LNCAP (cell line): Measurements from ENCODE around the gene ATG2B.

Experiments used
- TF ChIP-seq, protein P1 (sequence below): fragments of 450-650 bp; IDR thresholded peaks from 2 replicates; pipeline ENCODE4 v1.5.1; 2017; ENCODE audit warnings: mild to moderate bottlenecking

The ATG2B gene

DNA sequence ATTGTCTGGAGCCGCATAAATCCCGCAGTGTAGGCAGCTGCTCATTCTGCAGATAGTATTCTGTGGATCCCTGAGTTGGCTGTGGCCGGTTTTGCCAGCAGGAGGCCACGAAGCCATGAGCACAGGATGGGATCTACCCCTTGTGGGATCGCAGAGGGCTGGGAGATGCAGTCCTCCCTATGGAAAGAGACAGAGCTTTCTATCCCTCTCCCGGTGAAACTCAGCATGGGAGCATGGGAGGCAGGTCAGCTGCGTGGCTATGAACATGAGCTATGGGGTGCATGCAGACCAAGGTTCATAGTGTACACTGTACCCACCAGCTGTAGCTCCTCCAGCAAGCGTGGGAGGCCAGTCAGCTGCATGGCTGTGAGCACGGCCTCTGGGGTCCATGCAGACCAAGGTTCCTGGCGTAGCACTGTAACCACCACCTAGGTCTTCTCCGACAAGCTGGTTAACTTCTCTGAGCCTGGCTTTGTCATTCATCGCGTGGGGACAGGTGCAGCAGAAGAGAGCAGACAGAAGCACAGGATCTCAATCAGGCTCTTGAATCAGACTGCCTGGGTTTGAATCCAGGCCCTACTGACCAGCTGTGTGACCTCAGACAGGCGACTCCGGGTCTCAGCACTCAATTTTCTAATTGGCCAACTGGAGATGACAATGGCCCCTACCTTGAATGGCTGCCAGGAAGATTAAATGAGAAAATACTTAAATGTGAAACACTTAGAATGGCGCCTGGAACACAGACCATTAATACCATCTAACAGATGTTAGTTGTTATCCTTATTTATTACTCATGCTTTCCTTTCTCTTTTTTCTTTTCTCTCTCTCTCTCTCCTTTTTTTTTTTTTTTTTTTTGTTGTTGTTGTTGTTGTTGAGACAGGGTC, 101.1 kb downstream of the ATG2B start:
- TF ChIP-seq, protein P1, sequence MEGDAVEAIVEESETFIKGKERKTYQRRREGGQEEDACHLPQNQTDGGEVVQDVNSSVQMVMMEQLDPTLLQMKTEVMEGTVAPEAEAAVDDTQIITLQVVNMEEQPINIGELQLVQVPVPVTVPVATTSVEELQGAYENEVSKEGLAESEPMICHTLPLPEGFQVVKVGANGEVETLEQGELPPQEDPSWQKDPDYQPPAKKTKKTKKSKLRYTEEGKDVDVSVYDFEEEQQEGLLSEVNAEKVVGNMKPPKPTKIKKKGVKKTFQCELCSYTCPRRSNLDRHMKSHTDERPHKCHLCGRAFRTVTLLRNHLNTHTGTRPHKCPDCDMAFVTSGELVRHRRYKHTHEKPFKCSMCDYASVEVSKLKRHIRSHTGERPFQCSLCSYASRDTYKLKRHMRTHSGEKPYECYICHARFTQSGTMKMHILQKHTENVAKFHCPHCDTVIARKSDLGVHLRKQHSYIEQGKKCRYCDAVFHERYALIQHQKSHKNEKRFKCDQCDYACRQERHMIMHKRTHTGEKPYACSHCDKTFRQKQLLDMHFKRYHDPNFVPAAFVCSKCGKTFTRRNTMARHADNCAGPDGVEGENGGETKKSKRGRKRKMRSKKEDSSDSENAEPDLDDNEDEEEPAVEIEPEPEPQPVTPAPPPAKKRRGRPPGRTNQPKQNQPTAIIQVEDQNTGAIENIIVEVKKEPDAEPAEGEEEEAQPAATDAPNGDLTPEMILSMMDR, result no peak

DNA sequence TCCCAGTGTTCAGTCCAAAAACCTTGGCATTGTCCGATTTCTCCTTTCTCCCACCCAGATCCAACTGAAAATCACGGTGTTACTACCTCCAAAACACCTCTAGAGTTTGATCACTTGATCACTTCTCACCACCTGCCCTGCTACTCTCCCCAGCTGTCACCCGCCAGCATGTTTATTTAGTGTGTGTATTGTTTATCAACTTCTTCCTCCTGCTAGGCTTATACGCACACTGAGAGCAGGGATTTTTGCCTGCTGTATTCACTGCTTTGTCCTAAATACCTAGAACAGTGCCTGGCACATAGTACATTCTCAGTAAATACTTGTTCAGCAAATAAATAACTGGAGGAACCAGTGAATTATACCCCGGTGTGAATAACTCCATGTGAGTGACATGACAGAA, 102.1 kb downstream of the ATG2B start:
- TF ChIP-seq, protein P1, result no peak

GRCh38 chr14:96260341-96260821, 102.8 kb downstream of the ATG2B start:
- TF ChIP-seq, protein P1, result no peak

DNA sequence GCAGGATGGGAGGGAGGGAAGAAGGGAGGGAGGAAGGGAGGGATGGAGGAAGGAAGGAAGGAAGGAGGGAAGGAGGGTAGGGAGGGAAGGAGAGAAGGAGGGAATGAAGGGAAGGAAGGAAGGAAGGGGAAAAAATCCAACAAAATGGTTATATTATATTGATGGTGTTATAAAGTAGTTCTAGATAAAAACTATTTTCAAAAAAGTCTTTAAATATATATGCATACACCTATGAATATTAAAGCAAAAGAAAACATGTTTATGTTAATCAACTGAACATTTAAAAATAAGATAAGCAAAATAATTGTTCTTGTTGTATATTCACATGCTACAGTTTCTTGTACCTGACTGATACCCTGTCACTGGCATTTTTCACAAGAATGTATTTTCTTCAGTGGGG, 105.2 kb downstream of the ATG2B start:
- TF ChIP-seq, protein P1, result no peak

DNA sequence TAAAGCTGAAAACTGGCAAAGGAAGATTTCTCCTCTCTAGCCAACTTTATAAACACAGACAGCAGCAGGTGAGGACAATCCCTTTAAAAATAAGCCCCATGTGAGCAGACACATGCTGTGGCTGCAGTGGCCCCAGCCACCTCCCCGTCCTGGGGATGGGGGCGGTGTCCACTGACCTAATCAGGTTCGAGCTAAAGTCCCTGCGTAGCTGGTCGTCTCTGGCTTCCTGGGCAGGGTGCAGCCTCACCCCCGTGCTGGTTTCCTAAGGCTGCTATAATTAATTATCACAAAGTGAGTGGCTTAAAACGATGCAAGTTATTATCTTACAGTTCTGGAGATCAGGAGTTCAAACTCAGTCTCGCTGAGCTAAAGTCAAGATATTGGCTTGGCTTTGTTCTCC, 106.1 kb downstream of the ATG2B start:
- TF ChIP-seq, protein P1, result no peak

GRCh38 chr14:96256407-96256806, 106.7 kb downstream of the ATG2B start:
- TF ChIP-seq, protein P1, result no peak

DNA sequence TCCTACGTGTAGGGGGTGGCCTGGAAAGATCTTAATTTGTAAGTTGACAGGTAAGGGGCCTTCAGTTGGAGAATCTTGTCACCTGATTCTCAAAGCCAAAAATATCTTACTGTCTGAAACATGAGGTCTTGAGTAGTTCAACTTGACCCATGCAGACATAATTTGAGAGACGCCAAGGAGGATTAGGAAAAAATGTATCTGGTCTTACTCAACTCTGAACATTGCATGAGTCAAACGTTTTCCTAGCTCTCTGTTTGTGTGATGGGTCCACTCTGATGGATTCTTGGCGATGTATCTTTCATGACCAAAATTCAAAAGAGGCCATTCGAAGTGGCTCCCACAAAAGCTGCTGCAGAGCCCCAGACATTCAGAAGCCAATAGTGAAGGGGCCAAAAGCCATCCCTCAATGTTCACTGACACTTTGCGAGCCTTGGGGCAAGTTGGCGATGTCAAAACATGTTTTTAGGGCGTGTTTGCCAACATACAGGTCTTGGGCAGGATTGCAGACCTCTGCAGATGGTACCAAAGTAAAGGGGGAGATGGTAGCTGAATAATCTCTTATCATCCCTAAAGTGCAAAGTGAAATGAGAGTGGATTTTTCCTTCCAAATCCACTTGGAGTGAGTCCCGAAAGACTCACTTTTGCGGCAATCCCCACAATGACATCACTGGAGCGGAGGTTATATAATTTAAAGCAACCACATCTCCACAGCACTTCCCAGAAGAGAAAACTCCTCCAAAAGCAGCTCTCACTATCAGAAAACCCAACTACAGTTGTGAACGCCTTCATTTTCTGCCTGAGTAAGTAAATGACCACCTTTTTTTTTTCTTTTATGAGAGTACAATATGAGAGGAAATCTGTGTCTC, 107.4 kb downstream of the ATG2B start, which contains the start of gene BDKRB1:
TSS of gene BDKRB1 (plus strand) at position 710 of the 866 bp plus-strand sequence. CDS start 7,473 bp downstream, outside the sequence.
- TF ChIP-seq, protein P1, result no peak
